KMS-11 (cell line): ENCODE measurements around the gene HS2ST1.

ENCODE experiments used
- H2AFZ ChIP-seq: fragments of 200-600 bp; sonication (generic); 2 replicates; pipeline ENCODE4 v1.6.1; 2016; ENCODE audit warnings: antibody characterized with exemption, mixed run types, low read depth
- H3K27ac ChIP-seq: fragments of 200-600 bp; sonication (generic); 2 replicates; pipeline ENCODE4 v1.6.1; 2016; ENCODE audit warnings: mild to moderate bottlenecking, mixed run types
- H3K27me3 ChIP-seq: fragments of 200-600 bp; sonication (generic); 2 replicates; pipeline ENCODE4 v1.6.1; 2017; ENCODE audit warnings: mild to moderate bottlenecking, low read depth, mixed run types, moderate library complexity; ENCODE audit not compliant: insufficient read depth
- H3K36me3 ChIP-seq: fragments of 200-600 bp; sonication (generic); 2 replicates; pipeline ENCODE4 v1.6.1; 2017; ENCODE audit warnings: mild to moderate bottlenecking, mixed run types; ENCODE audit not compliant: insufficient read depth
- H3K4me1 ChIP-seq: fragments of 200-600 bp; sonication (generic); 2 replicates; pipeline ENCODE4 v1.6.1; 2016; ENCODE audit warnings: mild to moderate bottlenecking, low read depth, mixed run types; ENCODE audit not compliant: poor library complexity, severe bottlenecking
- H3K4me2 ChIP-seq: fragments of 200-600 bp; sonication (generic); 2 replicates; pipeline ENCODE4 v1.7.0; 2016; ENCODE audit warnings: mild to moderate bottlenecking, mixed run types
- H3K4me3 ChIP-seq: fragments of 200-600 bp; sonication (generic); IDR thresholded peaks from 2 replicates; pipeline ENCODE4 v1.6.1; 2017; ENCODE audit warnings: low read depth, low read length, mixed read lengths; ENCODE audit not compliant: insufficient read depth
- H3K79me2 ChIP-seq: fragments of 200-600 bp; sonication (generic); 2 replicates; pipeline ENCODE4 v1.6.1; 2016; ENCODE audit warnings: low read depth, mixed run types; ENCODE audit not compliant: insufficient read depth
- H3K9ac ChIP-seq: fragments of 200-600 bp; sonication (generic); 2 replicates; pipeline ENCODE4 v1.6.1; 2016; ENCODE audit warnings: mild to moderate bottlenecking, mixed run types
- H4K20me1 ChIP-seq: fragments of 200-600 bp; sonication (generic); 2 replicates; pipeline ENCODE4 v1.6.1; 2016; ENCODE audit warnings: mild to moderate bottlenecking, mixed run types; ENCODE audit not compliant: insufficient read depth
- CTCF ChIP-seq: fragments of 200-600 bp; sonication (generic); conservative IDR thresholded peaks from 2 replicates; pipeline ENCODE4 v1.6.1; 2017; ENCODE audit warnings: low read depth, mild to moderate bottlenecking, antibody characterized with exemption, low read length, moderate library complexity, mixed read lengths

The HS2ST1 gene

GRCh38 chr1:87045761-87046304 lies 131.4 kb downstream of the HS2ST1 start:
- Histone ChIP-seq H3K27me3 (no peaks in the 10 kb centered on the region), H3K4me2 (no peak overlapping the region), H4K20me1 (no peaks in the 10 kb centered on the region), H3K79me2 (no peaks in the 10 kb centered on the region), H3K27ac (no peak overlapping the region), H3K36me3 (no peaks in the 10 kb centered on the region), H3K4me1 (no peaks in the 10 kb centered on the region), H3K9ac (no peak overlapping the region), H3K4me3 (no peak overlapping the region), H2AFZ (no peak overlapping the region)
- TF ChIP-seq CTCF = no peak

- H3K79me2 ChIP-seq = no peaks in the 10 kb centered on the region
- H3K4me2 ChIP-seq = no peak overlapping the region
- no peak overlapping the region for H3K27ac ChIP-seq
- H3K27me3 ChIP-seq = no peaks in the 10 kb centered on the region
- no peak overlapping the region for H2AFZ ChIP-seq
- no peak overlapping the region for H3K4me3 ChIP-seq
- no peak for TF ChIP-seq CTCF
- no peaks in the 10 kb centered on the region for H3K36me3 ChIP-seq
- no peak overlapping the region for H3K9ac ChIP-seq
- H4K20me1 ChIP-seq = no peaks in the 10 kb centered on the region
- H3K4me1 ChIP-seq = no peaks in the 10 kb centered on the region
These were observed 132.5 kb downstream of the HS2ST1 start for GRCh38 chr1:87046951-87047350.

- H3K27me3 ChIP-seq = no peaks in the 10 kb centered on the region
- H2AFZ ChIP-seq = no peak overlapping the region
- no peak for TF ChIP-seq CTCF
- no peak overlapping the region for H3K9ac ChIP-seq
- no peaks in the 10 kb centered on the region for H3K79me2 ChIP-seq
- no peaks in the 10 kb centered on the region for H4K20me1 ChIP-seq
- no peak overlapping the region for H3K4me2 ChIP-seq
- H3K27ac ChIP-seq = no peak overlapping the region
- H3K4me1 ChIP-seq = peaks cover 5% of the 10 kb centered on the region
- H3K36me3 ChIP-seq = no peaks in the 10 kb centered on the region
- H3K4me3 ChIP-seq = no peak overlapping the region
These were observed 133.8 kb downstream of the HS2ST1 start for GRCh38 chr1:87048237-87048636.

- Histone ChIP-seq H3K27ac (no peak overlapping the region), H3K9ac (no peak overlapping the region), H3K79me2 (no peaks in the 10 kb centered on the region), H3K4me3 (no peak overlapping the region), H3K36me3 (no peaks in the 10 kb centered on the region), H2AFZ (no peak overlapping the region), H3K27me3 (no peaks in the 10 kb centered on the region), H4K20me1 (no peaks in the 10 kb centered on the region), H3K4me1 (peaks cover 17% of the 10 kb centered on the region), H3K4me2 (no peak overlapping the region)
- no peak for TF ChIP-seq CTCF
These were observed 137.5 kb downstream of the HS2ST1 start for GRCh38 chr1:87051965-87052364.
